Stimulated activated CD8-positive, alpha-beta memory T cell treated with anti-CD3 and anti-CD28 coated beads, Interleukin-7, amount 100 ng/mL, for 4 hours (primary cell): ENCODE measurements around the gene CASZ1.

ENCODE experiments used
- DNase-seq, 2 donors: peaks; one replicate each; pipeline ENCODE4 v3.0.0-alpha.2; 2020; ENCODE audit warnings: low read depth in 2 of 2

CASZ1 gene

GRCh38 chr1:10607228-10607627, 189.2 kb downstream of the CASZ1 start:
- DNase-seq, result no peak

GRCh38 chr1:10606064-10606463, 190.4 kb downstream of the CASZ1 start:
- no peak for DNase-seq

- DNase-seq, result no peak
Observed at GRCh38 chr1:10604966-10605365, 191.5 kb downstream of the CASZ1 start.

- DNase-seq, result no peak
Observed at GRCh38 chr1:10602936-10603335, 193.5 kb downstream of the CASZ1 start.

GRCh38 chr1:10601342-10602070, 194.9 kb downstream of the CASZ1 start:
- no peak for DNase-seq

- DNase-seq, result no peak
Observed at GRCh38 chr1:10599194-10599861, 197.1 kb downstream of the CASZ1 start.

- no peak for DNase-seq
Observed at GRCh38 chr1:10598389-10598702, 198.1 kb downstream of the CASZ1 start.

- DNase-seq, result no peak
Observed at GRCh38 chr1:10597492-10598388, 198.7 kb downstream of the CASZ1 start.

- DNase-seq, result no peak
Observed at GRCh38 chr1:10596780-10597179, 199.7 kb downstream of the CASZ1 start.

- no peak for DNase-seq
Observed at GRCh38 chr1:10594595-10595223, 201.7 kb downstream of the CASZ1 start.

GRCh38 chr1:10593750-10594149, 202.7 kb downstream of the CASZ1 start:
- DNase-seq, result no peak

GRCh38 chr1:10592373-10592772, 204.1 kb downstream of the CASZ1 start:
- DNase-seq, result no peak

- DNase-seq, result no peak
Observed at GRCh38 chr1:10591010-10591409, 205.4 kb downstream of the CASZ1 start.

GRCh38 chr1:10589074-10589473, 207.4 kb downstream of the CASZ1 start:
- no peak for DNase-seq

- DNase-seq, result no peak
Observed at GRCh38 chr1:10588640-10589039, 207.8 kb downstream of the CASZ1 start.
